NCI-H226 (cell line): ENCODE data around the gene ZC3H12D.
A peak's percentile ranks its signal among the peaks of the same experiment; 100 is the strongest.
"Not testable (repeated sequence)": the region's sequence is repeated elsewhere in the genome, so short reads cannot be mapped to it uniquely, and the experiment has no call there.

Experiments used
- DNase-seq: peaks from one replicate; pipeline ENCODE4 v3.0.0-alpha.2; 2015

ZC3H12D gene

DNA sequence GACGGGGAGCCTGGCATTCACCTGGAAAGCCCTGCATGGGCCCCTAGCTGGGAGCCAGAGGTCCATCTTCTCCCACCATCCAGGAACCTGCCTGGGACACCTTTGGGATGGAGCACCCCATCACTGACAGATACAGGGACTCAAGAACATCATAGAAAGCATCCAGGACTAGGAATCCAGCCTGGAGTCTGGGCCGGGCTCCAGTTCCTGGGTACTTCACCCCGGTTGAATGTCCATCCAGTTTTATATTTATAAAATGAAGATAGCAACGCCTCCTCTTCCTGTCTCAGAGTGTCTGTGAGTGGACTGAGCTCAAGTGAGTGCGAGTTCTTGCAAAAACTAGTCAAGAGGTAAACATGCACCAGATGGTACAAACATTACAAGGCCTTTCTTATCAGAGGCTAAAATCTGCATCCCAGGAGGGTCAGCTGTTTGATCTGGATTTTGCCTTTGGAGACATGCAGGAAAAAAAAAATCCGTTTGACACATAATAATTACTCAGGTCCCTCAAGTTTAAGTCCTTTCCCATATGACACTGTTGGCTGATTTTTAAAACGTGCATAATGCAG lies 27.4 kb downstream of the ZC3H12D start:
- DNase-seq, result no peak

DNA sequence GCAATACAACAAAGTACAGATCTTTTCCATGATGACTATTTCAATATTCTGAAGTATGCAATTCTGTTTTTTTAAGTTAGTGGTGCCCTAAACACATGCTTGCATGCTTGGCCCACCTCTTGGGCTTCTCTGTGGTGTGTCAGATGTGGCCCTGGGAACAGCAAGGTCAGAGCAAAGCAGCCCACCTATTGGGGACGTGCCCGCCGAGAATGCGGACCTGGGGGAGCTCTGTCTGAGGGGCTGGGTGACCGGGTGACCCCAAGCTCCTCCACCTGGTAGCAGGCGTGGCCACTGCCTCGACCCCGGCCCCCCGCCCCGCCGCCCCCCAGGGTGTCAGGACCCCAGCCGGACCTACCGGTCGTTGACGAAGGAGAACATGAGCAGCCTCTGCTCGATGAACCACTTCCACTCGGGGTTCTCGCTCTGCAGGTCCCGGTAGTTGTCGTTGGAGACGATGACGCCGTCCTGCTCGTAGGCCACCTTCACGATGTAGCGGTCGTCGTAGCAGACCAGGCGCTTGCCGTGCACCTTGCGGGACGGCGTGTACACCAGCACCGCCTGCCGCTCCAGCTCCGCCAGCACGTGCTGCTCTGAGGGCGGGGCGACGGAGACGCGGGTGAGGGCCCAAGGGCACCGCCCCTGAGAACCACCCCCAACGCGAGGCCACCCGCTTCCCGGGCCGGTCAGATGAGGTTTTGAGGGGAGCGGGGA lies 28.3 kb downstream of the ZC3H12D start:
- DNase-seq, result no peak

DNA sequence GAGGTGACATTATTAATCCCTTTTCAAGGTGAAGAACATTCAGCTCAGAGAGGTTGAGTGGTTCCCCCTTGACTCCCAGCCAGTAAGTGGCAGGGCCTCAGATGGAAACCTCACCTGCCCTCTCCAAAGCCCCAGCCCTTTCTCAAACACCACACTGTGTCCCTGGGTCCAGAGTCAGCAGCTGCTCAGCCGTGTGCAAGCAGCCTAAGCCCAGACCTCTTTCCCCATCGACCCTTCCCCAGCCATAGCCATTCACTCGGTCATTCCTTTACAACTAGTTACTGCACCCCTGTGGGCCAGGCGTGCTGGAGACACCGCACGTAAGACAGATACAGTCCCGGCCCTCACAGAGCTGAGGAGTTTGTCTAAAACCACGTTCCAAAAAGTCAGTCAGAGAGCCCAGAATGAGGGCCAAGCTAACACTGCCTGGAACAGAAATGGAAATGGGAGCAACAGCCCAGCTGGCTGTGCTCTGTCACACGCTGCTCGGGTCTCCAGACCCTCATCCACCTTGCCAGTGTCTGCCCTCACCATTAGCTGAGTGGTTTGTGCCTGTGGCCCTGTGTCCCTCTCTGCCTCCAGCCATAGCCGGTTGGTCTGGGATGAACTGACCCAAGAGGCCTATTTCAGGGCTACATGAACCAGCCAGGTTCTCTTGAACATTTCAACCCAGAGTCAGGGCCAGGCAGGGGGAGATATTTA lies 29.6 kb downstream of the ZC3H12D start:
- DNase-seq, result no peak

DNA sequence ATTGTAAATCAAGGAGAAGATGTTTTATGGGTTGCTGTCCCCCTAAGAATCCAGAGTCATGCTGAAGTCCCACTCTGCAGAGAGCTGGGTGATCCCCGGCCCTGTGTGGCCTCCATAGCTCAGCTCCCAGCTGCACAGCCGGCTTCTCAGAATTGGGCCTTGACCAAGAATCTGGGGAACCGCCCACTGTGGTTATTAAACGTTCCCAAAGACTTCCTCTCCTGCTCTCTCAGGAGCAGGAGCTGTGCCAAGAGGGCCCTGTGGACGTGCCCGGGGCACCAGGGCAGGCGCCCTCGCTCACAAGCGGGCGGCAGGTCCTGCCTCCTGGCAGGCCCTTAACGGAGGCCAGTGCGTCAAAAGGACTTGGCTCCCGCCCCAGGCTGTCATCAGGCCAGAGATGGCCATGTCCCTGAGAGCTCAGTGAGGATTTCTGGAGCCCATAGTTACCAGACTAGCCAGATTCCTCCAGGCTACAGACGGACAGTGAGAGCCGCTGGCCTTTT lies 30.4 kb downstream of the ZC3H12D start:
- peak; percentile 83 for DNase-seq

DNA sequence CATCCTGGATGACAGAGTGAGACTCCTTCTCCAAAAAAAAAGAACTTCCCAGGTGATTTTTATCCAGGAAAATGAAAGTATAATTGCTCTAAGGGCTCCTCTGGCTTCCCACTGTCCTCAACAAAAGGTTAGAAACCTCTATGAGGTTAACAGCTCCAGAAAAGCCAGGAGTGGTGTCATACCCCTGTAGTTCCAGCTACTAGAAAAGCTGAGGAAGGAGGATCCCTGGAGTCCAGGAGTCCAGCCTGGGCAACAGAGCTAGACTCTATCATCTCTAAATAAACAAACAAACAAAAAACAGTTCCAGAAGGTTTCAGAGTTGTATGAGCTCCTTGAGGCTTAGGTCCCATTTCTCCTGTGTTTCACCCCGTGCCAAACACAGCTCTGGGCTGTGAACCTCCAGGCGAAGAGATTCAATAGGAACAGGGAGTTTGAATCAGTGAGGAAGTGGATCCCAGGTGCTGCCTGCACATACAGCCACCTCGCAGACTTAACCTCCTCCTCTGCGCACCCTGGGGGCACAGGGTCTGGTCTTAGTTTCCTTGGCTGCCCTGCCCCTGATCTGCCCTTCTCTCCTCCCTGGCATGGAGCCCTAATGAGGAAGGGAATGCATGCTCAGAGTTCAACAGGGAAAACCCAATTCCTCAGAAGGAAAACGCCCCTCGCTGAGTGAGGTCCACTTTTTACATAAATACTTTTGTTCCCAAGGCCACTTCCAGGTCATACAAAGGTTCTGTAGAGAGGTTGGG lies 31.0 kb downstream of the ZC3H12D start:
- no peak for DNase-seq

DNA sequence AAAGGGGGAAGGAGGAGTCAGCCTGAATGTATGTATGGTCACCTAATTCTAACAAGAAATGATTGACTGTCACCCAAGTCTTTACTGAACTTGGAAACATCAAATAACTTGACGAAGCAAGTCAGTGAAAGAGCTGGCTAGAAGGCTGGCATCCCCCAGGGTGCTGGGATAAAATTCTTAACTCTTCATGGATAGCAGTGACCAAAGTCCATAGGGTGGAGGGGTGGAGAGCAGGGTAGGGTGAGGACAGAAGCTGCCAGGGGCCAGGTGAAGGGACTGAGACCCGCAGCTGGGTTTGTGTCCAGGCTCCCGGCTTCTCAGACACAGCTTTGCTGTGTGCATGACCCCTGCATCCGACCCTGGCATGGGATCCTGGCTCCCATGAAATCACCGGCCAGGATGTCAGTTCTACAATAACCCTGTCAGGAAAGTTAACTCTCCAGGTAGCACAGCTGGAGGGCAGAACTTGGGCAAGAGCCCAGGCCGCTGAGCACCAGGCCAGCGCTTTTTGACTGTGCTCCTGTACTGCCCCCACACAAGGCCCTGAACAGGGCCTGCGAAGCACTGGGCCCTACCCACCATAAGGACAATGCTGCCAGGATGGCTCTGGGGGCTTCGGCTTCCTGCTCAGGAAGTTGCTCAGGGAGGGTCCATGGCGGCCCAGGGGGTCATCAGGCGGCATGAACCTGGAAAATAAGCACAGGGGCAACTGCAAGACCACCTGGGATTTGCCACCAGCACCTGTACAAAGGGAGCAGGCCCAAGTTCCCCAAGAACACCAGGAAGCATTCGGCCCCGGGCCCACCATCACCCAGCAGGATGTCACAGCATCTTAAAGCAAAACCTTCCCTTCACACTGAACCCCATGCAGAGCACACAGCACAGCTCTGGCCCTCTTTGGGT lies 32.5 kb downstream of the ZC3H12D start:
- no peak for DNase-seq

DNA sequence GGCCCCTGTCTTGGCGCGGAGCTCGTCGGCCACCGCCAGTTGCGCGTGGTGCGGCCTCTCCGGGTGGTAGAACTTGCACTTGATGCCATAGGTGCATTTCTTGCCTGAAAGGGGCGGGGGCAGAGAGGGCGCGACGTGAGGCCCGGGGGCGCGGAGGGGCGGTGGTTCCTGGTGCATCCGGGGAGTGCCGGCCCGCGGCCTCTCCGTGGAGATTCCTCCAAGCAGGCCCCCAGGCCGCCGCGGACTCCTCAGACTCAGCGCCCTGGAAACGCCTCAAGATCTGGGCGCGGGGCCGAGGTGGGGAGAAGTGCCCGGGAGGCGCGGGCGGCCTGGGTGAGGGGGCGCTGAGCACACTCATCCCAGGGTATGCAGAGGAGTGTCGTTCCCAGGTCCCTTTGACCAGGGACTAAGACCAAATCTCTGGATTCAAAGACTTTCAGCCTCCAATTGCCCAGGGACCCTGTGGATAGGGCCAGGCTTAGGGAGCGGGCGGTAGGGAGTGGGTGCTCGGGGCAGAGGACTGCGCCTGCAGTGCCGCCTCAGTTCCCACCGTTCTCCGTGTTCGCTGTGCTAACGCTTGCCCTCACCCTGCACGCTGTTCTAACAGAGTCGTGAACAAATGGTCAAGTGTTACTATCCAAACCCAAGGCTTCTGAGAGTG lies 33.3 kb downstream of the ZC3H12D start:
- DNase-seq, result no peak

DNA sequence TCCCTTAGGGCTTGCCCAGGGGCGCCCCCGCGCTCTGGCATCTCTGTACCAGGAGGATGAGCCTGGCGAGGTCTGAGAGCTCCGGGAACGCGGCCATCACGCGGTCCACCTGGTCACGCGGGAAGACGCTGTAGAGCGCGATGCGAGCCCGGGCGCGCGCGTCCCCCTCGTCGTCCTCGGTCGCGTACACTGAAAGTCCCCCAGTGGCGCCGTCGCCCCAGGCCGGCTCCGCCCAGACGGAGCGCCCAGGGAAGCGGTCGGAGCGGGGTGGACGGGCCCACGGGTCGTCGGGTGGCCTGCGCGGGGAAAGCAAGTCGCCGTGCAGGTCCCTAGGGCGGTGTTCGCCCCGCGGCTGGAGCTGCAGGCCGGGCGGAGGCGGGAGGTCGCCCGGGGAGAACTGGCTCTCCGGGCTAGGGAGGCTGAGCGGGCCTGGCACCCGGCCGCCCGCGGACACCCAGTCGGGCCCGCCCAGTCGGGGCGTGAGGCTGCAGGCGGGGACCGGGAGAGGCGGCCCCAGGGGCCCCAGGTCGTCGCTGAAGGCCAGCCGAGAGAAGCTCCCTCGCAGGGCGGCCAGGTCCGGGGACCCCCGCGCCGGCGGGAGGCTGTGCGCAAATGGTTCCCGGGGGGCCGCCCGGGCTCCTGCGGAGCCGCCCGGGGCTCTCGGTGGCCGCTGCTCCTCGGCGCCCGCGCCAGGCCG lies 34.0 kb downstream of the ZC3H12D start:
- no peak for DNase-seq

DNA sequence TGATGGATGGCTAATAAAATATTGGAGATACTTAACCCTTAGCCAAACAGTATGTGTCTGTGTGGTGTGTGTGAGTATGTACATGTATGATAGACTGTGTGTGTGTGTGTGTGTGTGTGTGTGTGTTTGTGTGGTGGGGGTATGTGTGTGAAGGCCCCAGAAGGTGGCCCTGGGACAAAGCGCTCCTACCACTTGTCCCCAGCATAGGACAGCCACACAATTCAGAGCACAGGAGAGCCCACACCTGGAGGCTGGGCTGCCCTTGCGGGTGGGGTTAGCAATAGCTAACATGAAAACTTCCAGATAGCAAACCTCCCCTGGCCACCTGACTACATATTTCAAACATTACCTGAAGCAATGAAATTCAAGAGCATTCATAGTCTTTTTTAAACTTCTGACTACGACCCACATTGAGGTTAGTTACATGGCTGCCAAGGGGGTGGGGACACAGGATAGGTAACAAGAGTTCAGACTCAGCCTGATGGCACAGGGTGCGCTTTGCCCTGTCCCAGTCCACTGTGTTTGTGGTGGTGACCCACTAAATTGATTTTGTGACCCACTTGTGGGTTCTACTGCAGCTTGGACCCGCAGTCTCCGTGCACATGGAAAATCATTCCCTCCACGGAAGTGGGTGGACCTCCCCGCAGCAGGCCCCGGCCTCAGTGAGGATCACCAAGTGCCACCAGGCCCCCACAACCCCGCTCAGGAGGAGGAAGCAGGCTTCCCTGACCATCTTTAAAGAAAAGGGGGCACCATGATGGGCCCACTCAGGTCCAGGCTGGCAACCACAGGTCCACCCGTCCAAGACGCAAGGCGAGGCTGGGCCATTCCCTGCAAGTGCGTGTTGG lies 34.8 kb downstream of the ZC3H12D start:
- no peak for DNase-seq

DNA sequence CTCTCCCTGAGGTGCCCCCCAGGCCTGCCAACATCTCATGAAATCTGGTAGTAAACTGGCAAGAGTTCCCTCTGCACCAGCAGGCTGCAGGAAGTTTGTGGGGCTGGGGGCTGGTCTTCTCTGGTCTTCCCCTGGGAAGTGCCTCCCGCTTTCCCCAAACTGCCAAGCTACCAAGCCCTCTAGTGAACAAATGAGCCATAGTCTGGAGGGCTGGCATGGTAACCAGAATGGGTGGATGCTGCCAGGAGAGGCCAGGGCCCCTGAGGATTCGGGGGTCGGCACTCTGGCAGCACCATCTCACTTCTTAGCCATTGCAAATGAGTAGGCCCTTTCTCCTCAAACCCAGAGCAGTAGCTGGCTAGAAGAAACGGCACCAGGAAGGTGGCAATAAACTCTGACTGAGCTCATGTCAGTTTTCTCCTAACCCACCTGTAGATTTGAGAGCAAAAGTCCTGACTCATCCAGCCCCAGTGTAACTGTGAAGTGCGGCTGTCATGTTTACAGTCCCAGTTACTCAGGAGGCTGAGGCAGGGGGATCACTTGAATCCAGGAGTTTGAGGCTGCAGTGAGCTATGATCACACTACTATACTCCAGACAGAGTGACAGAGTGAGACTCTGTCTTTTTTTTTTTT lies 35.9 kb downstream of the ZC3H12D start:
- no peak for DNase-seq

DNA sequence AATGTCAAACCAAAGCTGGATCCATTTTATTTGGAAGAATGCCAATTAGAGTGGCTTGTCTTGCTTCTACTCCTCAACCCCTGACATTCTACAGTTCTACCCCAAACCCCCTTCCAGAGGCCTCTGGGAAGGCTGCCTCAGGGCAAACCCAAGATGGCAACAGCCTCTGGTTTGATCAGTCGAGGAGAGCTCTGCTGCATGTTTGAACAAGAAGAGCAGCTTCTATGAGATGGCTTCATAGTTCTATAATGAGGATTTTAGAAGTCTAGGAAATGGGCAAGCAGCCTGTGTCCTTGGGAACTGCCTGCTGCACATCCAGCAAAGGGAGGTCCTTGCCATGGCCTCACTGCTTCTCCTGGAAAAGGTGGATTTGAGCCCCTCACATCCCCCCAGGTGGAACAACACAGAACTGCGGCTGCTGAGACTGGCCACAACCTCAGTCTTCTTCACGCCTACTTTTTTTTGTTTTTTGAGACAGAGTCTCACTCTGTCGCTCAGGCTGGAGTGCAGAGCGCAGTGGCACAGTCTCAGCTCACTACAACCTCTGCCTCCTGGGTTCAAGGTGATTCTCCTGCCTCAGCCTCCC lies 37.9 kb downstream of the ZC3H12D start:
- DNase-seq, result no peak

DNA sequence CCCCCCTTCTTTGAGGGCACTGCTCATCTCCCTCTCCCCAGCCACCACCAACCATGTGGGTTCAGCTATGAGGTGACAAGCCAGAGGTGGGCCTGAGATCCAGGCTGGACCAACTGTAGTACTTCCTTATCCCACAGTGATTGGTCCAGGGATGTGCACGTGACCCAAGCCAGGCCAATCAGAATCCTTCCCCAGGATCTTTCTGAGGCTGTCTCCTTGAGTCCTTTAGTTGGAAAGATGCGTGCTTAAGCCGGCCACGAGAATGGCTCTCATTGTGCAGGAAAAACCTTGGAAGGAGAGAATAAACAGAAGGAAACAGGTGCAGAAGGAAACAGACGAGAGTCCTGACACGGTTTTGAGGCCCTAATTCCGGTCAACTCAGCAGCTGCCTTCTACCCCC lies 39.2 kb downstream of the ZC3H12D start:
- no peak for DNase-seq

DNA sequence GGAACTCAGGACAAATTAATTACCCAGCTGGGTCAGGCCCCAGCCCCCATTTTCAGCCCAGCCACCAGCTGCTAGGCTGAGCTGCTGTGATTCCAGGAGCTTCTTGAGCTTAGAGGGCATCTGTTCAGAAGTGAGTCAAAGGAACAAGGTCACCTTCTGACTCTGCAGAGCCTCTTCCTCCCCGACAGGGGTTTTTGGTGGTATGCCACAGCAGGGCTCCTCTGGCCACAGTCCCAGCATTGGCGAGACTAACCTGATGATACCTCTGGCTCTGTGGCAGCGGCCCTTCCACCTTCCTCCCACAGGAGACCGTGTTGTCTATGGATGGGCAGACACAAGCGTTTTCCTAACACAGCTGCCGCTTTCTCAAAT lies 39.7 kb downstream of the ZC3H12D start:
- DNase-seq, result no peak

DNA sequence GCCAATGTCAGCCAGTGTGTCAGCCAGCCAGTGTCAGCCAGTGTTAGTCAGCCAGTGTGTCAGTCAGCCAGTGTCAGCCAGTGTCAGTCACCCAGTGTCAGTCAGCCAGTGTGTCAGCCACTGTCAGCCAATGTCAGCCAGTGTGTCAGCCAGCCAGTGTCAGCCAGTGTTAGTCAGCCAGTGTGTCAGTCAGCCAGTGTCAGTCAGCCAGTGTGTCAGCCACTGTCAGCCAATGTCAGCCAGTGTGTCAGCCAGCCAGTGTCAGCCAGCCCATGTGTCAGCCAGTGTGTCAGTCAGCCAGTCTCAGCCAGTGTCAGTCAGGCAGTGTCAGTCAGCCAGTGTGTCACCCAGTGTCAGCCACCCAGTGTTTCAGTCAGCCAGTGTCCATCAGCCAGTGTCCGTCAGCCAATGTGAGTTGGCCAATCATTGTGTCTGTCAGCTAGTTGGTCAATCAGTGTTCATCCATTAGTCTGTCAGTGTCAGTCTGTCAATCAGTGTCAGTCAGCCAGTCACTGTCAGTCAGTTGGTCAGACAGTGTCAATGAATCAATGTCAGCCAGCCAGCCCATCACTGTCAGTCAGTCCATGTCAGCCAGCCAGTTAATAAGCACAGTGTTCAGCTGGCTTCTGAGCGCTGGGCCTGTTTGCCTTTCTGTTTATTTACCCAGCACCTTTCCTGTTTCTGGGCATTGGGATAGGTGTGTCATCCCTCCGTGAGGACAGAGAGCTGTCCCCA lies 40.3 kb downstream of the ZC3H12D start:
- DNase-seq, result not testable (repeated sequence)

DNA sequence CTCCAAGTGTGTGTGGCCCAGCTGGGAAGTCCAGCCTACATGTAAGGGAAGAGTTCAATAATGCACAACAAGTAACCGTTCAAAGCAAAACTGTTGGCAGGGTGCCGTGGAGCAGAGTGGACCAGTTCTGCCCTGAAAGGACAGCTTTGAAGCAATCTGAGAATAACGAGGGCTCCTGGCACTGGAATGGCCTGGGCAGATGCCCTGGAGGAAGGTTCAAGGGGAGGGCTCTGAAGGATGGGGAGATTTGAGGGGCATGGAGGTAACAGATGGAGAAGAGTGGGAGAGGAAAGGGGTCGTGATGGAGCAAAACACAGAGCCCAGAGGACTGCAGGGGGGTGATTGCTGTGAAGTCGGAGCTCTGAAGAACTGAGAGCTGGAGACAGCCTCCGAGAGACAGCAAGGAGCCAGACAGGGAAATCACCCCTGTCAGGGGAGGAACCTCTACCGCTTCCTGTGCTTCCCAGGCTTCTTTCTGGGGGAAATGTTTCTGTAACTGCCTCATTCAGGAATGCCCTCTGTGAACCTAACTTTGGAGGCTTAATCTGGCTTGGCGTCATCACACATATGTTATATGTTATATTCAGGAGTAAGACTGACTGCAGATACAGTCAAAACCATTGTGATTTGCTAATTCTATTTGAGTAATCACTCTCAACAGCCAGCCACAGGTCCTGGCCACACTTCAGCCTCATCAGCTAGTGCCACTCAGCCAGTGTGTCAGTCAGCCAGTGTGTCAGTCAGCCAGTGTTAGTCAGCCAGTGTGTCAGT lies 41.2 kb downstream of the ZC3H12D start:
- peak; percentile 8 for DNase-seq

DNA sequence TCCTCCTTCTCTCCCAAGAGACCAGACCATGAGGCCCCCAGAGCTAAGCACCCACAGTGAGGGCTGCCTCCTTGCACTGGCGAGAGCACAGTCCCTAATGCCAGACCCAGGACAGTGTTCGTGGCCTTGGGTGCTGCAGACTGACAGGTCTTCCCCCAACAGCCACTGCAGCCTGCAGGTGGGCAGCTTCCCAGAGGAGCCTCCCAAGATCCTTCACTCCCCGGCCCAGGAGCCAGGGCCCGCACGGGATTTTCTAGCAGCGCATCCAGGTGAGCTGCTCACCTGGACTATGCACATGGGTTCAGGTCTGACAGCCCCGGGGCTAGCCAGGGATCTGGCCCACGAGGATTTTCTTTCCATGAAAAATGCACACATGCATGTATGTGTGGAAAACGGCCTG lies 43.1 kb downstream of the ZC3H12D start:
- no peak for DNase-seq

DNA sequence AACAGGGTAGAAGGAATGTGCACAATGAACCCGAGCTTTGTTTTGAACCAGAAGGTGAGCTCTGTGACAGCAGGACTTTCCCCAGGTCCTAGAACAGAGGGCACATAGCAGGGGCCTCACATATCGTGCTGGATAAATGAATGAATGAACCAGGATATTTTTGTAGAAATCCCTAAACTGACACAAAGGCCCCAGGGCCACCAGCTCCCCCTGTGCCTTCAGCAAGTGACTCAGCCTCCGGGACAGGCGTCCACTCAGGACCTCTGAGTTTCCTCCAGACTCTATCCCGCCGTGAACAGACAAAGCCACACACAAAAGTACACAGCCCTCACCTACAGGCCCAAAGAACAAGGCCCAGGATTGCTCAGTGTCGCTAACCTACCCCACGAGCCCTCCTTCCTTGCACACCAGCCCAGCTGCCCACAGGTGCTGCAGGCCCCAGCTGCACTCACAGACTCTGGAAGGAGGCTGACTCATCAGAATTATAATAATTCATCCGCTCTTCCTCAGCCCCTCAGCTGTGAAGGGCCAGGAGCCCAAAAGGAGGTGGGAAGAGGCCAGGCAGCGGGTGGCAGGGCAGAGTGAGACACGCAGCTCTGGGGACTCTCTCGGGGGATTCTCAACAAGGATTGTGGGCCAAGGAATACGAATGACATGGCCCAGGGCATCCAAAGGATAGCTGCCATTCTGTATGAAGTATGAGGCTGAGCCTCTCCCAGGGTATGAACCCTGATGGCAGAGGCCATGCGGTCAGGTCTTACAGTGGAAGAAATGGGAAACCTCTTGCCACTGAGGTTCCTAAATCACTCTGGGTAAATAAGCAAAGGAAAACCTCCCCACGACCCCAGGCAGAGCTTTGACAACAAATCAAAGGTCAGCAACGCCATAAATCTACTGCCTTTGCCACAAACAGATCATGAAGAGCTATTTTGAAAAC lies 43.8 kb downstream of the ZC3H12D start:
- DNase-seq, result no peak
